H1 (cell line): Measurements from ENCODE around the gene NR2C2AP. TPM values are rescaled to one million over a fixed set of nuclear protein-coding genes. Genes with fewer than 3 reads are reported as not detected.

ENCODE experiments used
- CHD2 ChIP-seq: IDR thresholded peaks from 2 replicates; pipeline ENCODE4 v1.6.1; 2012; ENCODE audit warnings: low read length, improper control_type of control experiment
- CHD7 ChIP-seq: fragments of 300-600 bp; sonication (generic); IDR thresholded peaks from 2 replicates; pipeline ENCODE4 v1.7.1; 2012; ENCODE audit warnings: low read length, moderate library complexity, mild to moderate bottlenecking, inconsistent platforms; ENCODE audit not compliant: insufficient replicate concordance
- CTCF ChIP-seq, 3 experiments: IDR thresholded peaks; 1 replicate in 2 of 3; 2 replicates in 1 of 3; pipeline versions ENCODE4 v1.5.1 to v1.6.1; 2011; ENCODE audit warnings: low read length in 3 of 3, mild to moderate bottlenecking in 3 of 3, inconsistent platforms in 2 of 3, low read depth in 1 of 3, moderate library complexity in 1 of 3; ENCODE audit not compliant: insufficient read depth in 1 of 3; ENCODE audit errors: control extremely low read depth in 1 of 3
- USF2 ChIP-seq: IDR thresholded peaks from 2 replicates; pipeline ENCODE4 v1.6.1; 2011; ENCODE audit warnings: low read length, improper control_type of control experiment
- YY1 ChIP-seq: IDR thresholded peaks from 2 replicates; pipeline ENCODE4 v1.6.1; 2011; ENCODE audit warnings: low read depth, mild to moderate bottlenecking, low read length
- polyA plus RNA-seq, 7 experiments: library from polyadenylated mRNA; depleted of rRNA in 3 of 7; stranded (reverse) in 5 of 7; unstranded in 2 of 7; fragments of >200 nt in 5 of 7; fragments of 200-250 nt in 2 of 7; gene quantifications; 1 replicate in 5 of 7; 2 replicates in 1 of 7; 4 replicates in 1 of 7; pipeline versions ENCODE4 v1.2.1 to v1.2.3, GENCODE V29; 2011 to 2013; ENCODE audit warnings: missing spikeins in 2 of 7, mixed read lengths in 2 of 7
- total RNA-seq: library from RNA; stranded (reverse); fragmentation: NEBNext Ultra II Directional; extraction: Animal tissue kit (Norgen Biotek cat#: 25700); gene quantifications from 2 replicates; pipeline ENCODE4 v1.2.1, GENCODE V29; 2021

Gene NR2C2AP
- total and polyA plus RNA-seq, 2 of the 8 experiments (the other 6 are each of a cell fraction or from before 2014, with no cell fraction given): 16.4 to 20.5 TPM

GRCh38 chr19:19239675-19240074 lies 36.5 kb upstream of the NR2C2AP start (continued):
- TF ChIP-seq CTCF (IDR thresholded peaks at IDR 0.05; ENCODE audit: control extremely low read depth in 1 of 3, insufficient read depth in 1 of 3, low read depth in 1 of 3, low read length in 3 of 3): no peak
- no peak for TF ChIP-seq CHD2
- TF ChIP-seq YY1: no peak
- TF ChIP-seq CHD7: no peak
- TF ChIP-seq USF2: no peak
- TF ChIP-seq, all 59 proteins: peak for 0
